Measurements from ENCODE around the gene PCNX1.

PCNX1 gene

DNA sequence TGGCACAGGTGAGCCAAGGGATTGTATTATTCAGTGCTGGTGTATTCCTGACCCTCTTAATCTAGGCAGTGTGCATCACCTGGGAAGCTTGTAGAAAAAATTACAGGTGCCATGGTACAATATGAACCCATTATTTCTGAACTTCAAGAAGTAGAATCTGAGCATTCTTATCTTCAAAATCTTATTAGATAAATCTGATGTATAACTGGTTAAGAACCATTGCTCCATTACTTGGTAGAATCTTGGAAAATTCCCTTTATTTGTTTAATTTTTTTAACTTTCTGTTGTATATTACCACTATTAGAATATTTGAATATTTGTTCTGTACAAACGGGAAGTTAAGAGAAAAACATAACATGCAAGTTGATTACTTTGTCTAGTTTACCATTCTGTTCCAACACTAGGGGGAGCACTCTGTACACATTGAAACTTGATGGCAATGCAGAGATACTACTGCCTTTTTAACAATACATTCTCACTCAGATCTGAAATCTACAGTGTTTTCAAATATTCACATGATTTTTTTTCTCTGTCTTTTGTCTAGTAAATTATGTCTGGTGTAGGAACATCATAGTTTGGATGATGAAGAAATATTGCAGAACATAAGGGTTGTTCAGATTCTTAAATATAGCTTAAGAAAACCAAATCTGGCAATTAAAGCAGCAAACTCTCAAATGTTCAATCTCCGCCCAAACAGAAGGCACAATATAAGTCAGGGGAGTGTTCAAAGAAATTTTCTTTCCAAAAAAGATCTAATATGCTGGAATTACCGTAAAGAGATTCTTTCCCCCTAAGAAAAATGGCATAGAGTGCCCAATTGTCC, 196.6 kb downstream of the PCNX1 start:
- TF ChIP-seq SIN3A (IDR thresholded peaks at IDR 0.05; ENCODE audit: borderline replicate concordance, insufficient read depth, low read length) (no peak), POLR2AphosphoS5 (IDR thresholded peaks at IDR 0.05; ENCODE audit: low read depth, low read length) (no peak), TAF1 (IDR thresholded peaks at IDR 0.05; ENCODE audit: borderline replicate concordance, insufficient read depth, low read length) (no peak), FOXP2 (optimal IDR thresholded peaks at IDR 0.05; ENCODE audit: borderline replicate concordance, extremely low read depth, extremely low read length, insufficient read depth) (no peak)
- TF ChIP-seq, protein P1, sequence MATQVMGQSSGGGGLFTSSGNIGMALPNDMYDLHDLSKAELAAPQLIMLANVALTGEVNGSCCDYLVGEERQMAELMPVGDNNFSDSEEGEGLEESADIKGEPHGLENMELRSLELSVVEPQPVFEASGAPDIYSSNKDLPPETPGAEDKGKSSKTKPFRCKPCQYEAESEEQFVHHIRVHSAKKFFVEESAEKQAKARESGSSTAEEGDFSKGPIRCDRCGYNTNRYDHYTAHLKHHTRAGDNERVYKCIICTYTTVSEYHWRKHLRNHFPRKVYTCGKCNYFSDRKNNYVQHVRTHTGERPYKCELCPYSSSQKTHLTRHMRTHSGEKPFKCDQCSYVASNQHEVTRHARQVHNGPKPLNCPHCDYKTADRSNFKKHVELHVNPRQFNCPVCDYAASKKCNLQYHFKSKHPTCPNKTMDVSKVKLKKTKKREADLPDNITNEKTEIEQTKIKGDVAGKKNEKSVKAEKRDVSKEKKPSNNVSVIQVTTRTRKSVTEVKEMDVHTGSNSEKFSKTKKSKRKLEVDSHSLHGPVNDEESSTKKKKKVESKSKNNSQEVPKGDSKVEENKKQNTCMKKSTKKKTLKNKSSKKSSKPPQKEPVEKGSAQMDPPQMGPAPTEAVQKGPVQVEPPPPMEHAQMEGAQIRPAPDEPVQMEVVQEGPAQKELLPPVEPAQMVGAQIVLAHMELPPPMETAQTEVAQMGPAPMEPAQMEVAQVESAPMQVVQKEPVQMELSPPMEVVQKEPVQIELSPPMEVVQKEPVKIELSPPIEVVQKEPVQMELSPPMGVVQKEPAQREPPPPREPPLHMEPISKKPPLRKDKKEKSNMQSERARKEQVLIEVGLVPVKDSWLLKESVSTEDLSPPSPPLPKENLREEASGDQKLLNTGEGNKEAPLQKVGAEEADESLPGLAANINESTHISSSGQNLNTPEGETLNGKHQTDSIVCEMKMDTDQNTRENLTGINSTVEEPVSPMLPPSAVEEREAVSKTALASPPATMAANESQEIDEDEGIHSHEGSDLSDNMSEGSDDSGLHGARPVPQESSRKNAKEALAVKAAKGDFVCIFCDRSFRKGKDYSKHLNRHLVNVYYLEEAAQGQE (IDR thresholded peaks at IDR 0.05; ENCODE audit: insufficient read depth in 1 of 2, low read depth in 2 of 2, low read length in 2 of 2): no peak

DNA sequence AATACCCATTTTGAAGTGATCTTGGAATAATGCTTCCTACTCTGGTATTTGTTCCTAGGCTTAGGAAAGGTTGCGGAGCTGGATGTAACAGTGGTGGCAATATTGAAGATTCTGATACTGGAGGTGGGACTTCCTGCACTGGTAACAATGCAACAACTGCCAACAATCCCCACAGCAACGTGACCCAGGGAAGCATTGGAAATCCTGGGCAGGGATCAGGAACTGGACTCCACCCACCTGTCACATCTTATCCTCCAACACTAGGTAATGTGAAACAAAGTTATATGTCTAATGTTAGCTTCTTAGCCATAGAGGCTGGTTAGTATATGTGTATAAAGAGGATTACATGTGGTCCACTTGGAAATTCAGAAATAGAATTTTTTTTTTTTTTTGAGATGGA, 197.9 kb downstream of the PCNX1 start:
- TF ChIP-seq POLR2AphosphoS5 (IDR thresholded peaks at IDR 0.05; ENCODE audit: low read depth, low read length) (no peak), TAF1 (IDR thresholded peaks at IDR 0.05; ENCODE audit: borderline replicate concordance, insufficient read depth, low read length) (no peak), SIN3A (IDR thresholded peaks at IDR 0.05; ENCODE audit: borderline replicate concordance, insufficient read depth, low read length) (no peak), FOXP2 (optimal IDR thresholded peaks at IDR 0.05; ENCODE audit: borderline replicate concordance, extremely low read depth, extremely low read length, insufficient read depth) (no peak)
- TF ChIP-seq, protein P1 (IDR thresholded peaks at IDR 0.05; ENCODE audit: insufficient read depth in 1 of 2, low read depth in 2 of 2, low read length in 2 of 2): no peak

DNA sequence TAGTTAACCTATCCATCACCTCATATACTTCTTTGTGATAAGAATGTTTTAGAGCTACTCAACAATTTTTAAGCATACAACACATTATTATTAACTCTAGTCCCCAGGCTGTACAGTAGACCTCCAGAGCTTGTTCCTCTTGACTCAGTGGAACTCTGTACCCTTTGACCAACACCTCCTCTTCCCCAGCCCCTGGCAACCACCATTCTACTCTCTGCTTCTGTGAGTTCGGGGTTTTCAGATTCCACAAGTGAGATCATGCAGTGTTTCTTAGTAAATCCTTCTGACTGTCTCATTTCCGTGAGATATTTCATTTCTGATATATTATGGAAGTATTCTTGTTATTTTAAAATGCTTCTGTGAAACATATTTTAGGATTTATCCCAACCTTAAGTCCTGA, 200.7 kb downstream of the PCNX1 start:
- TF ChIP-seq POLR2AphosphoS5 (IDR thresholded peaks at IDR 0.05; ENCODE audit: low read depth, low read length): no peak
- no peak for TF ChIP-seq TAF1 (IDR thresholded peaks at IDR 0.05; ENCODE audit: borderline replicate concordance, insufficient read depth, low read length)
- no peak for TF ChIP-seq FOXP2 (optimal IDR thresholded peaks at IDR 0.05; ENCODE audit: borderline replicate concordance, extremely low read depth, extremely low read length, insufficient read depth)
- TF ChIP-seq, protein P1 (IDR thresholded peaks at IDR 0.05; ENCODE audit: insufficient read depth in 1 of 2, low read depth in 2 of 2, low read length in 2 of 2): no peak

DNA sequence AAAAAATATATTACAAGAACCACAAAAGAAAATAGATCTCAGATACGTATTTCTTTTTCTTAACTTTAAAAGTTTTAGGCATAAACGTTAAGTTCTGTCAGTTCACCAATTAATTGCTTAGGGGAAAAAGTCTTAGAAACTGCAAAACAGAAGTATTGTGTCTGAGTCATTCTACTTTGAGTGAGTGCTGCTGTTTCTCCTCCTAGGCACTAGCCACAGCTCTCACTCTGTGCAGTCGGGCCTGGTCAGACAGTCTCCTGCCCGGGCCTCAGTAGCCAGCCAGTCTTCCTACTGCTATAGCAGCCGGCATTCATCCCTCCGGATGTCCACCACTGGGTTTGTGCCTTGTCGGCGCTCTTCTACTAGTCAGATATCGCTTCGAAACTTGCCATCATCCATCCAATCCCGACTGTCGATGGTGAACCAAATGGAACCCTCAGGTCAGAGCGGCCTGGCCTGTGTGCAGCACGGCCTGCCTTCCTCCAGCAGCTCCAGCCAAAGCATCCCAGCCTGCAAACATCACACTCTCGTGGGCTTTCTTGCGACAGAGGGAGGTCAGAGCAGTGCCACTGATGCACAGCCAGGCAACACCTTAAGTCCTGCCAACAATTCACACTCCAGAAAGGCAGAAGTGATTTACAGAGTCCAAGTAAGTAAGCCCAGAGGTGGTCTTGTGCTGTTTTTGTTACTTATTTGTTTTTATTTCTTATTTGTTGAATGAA, 201.3 kb downstream of the PCNX1 start:
- TF ChIP-seq FOXP2 (optimal IDR thresholded peaks at IDR 0.05; ENCODE audit: borderline replicate concordance, extremely low read depth, extremely low read length, insufficient read depth): no peak

DNA sequence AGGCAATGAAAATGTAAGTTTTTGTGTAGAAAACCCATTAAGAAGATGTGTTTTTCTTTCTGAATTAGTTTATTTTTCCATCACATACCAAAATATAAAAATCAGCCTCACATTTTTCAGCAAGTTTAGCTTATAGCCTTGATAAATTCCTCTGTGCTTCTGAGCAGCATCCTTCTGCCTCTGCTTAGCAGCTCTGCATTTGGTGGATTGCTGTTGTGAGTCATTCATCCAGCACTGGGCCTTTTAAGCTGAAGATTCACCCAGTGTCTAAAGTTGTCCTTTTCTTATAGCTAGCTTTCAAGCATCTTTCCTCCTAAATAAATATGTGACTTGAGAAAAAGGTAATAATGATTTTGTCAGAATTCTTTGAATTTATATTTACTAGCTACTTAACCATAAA, 206.1 kb downstream of the PCNX1 start:
- TF ChIP-seq POLR2AphosphoS5 (IDR thresholded peaks at IDR 0.05; ENCODE audit: low read depth, low read length): no peak
- TF ChIP-seq, protein P1 (IDR thresholded peaks at IDR 0.05; ENCODE audit: insufficient read depth in 1 of 2, low read depth in 2 of 2, low read length in 2 of 2): no peak
- TF ChIP-seq SIN3A (IDR thresholded peaks at IDR 0.05; ENCODE audit: borderline replicate concordance, insufficient read depth, low read length): no peak
- TF ChIP-seq FOXP2 (optimal IDR thresholded peaks at IDR 0.05; ENCODE audit: borderline replicate concordance, extremely low read depth, extremely low read length, insufficient read depth): no peak
- no peak for TF ChIP-seq TAF1 (IDR thresholded peaks at IDR 0.05; ENCODE audit: borderline replicate concordance, insufficient read depth, low read length)

All from PFSK-1 (cell line).